Mesenchymal stem cell (in vitro differentiated cells and primary cell): ENCODE results near the gene STRBP. TPM values are rescaled to one million over a fixed set of nuclear protein-coding genes. Genes with fewer than 3 reads are reported as not detected.

Experiments
- DNase-seq: peaks from one replicate; pipeline ENCODE4 v3.0.0-alpha.2; 2013
- H2AFZ ChIP-seq: one replicate; pipeline ENCODE4 v1.6.1; 2013; ENCODE audit warnings: low read depth, mild to moderate bottlenecking, control low read depth, inconsistent platforms, low read length, moderate library complexity
- H2AK5ac ChIP-seq: 2 replicates; pipeline ENCODE4 v1.6.1; 2013; ENCODE audit warnings: low read length, moderate library complexity, mild to moderate bottlenecking, inconsistent platforms; ENCODE audit not compliant: severe bottlenecking
- H2BK120ac ChIP-seq: one replicate; pipeline ENCODE4 v1.6.1; 2013; ENCODE audit warnings: low read depth, mild to moderate bottlenecking, inconsistent platforms, low read length, moderate library complexity
- H2BK12ac ChIP-seq, 2 experiments: one replicate each; pipeline ENCODE4 v1.6.1; 2013; ENCODE audit warnings: inconsistent platforms in 2 of 2, low read length in 2 of 2, mild to moderate bottlenecking in 2 of 2, moderate library complexity in 2 of 2, control low read depth in 1 of 2
- H2BK15ac ChIP-seq: one replicate; pipeline ENCODE4 v1.6.1; 2013; ENCODE audit warnings: mild to moderate bottlenecking, low read depth, inconsistent platforms; ENCODE audit not compliant: poor library complexity, severe bottlenecking
- H2BK5ac ChIP-seq: 2 replicates; pipeline ENCODE4 v1.6.1; 2013; ENCODE audit warnings: low read depth, mild to moderate bottlenecking, low read length, control low read depth, inconsistent platforms; ENCODE audit not compliant: poor library complexity, severe bottlenecking
- H3K14ac ChIP-seq, 2 experiments: one replicate each; pipeline ENCODE4 v1.6.1; 2013; ENCODE audit warnings: inconsistent platforms in 2 of 2, low read length in 2 of 2, control low read depth in 1 of 2, mild to moderate bottlenecking in 1 of 2, moderate library complexity in 1 of 2
- H3K18ac ChIP-seq, 2 experiments: one replicate each; pipeline ENCODE4 v1.6.1; 2013; ENCODE audit warnings: inconsistent platforms in 2 of 2, low read length in 2 of 2, control low read depth in 1 of 2, low read depth in 1 of 2, mild to moderate bottlenecking in 1 of 2
- H3K23ac ChIP-seq, 2 experiments: one replicate each; pipeline ENCODE4 v1.6.1; 2013; ENCODE audit warnings: inconsistent platforms in 2 of 2, low read length in 2 of 2, mild to moderate bottlenecking in 2 of 2, moderate library complexity in 2 of 2, control low read depth in 1 of 2
- H3K27ac ChIP-seq: 2 replicates; pipeline ENCODE4 v1.5.1; 2013; ENCODE audit warnings: mild to moderate bottlenecking, moderate library complexity, low read length, control low read depth, inconsistent platforms; ENCODE audit not compliant: poor library complexity, severe bottlenecking
- H3K27me3 ChIP-seq, 2 experiments: 2 replicates each; pipeline versions ENCODE4 v1.6.1 to v1.7.0; 2013; ENCODE audit warnings: low read length in 2 of 2, mild to moderate bottlenecking in 2 of 2, moderate library complexity in 2 of 2, control low read depth in 1 of 2, inconsistent platforms in 1 of 2; ENCODE audit not compliant: control insufficient read depth in 1 of 2, insufficient read depth in 1 of 2
- H3K36me3 ChIP-seq, 2 experiments: 2 replicates each; pipeline versions ENCODE4 v1.6.1 to v1.7.0; 2013; ENCODE audit warnings: low read length in 2 of 2, control low read depth in 1 of 2, inconsistent platforms in 1 of 2, low read depth in 1 of 2, mild to moderate bottlenecking in 1 of 2; ENCODE audit not compliant: insufficient read depth in 2 of 2, control insufficient read depth in 1 of 2
- H3K4ac ChIP-seq, 2 experiments: one replicate each; pipeline ENCODE4 v1.6.1; 2013; ENCODE audit warnings: inconsistent platforms in 2 of 2, low read length in 2 of 2, mild to moderate bottlenecking in 2 of 2, moderate library complexity in 2 of 2, control low read depth in 1 of 2, low read depth in 1 of 2
- H3K4me1 ChIP-seq: 2 replicates; pipeline ENCODE4 v1.6.1; 2013; ENCODE audit warnings: low read depth, low read length, control low read depth; ENCODE audit not compliant: control insufficient read depth, insufficient read depth
- H3K4me2 ChIP-seq: 2 replicates; pipeline ENCODE4 v1.6.1; 2013; ENCODE audit warnings: low read length, mild to moderate bottlenecking, inconsistent platforms; ENCODE audit not compliant: poor library complexity, severe bottlenecking
- H3K4me3 ChIP-seq, 2 experiments: 2 replicates each; pipeline versions ENCODE4 v1.5.1 to v1.7.0; 2013; ENCODE audit warnings: low read length in 2 of 2, mild to moderate bottlenecking in 2 of 2, control low read depth in 1 of 2, low read depth in 1 of 2; ENCODE audit not compliant: insufficient read depth in 1 of 2
- H3K79me1 ChIP-seq: replicated peaks from 2 replicates; pipeline ENCODE4 v1.6.1; 2013; ENCODE audit warnings: mild to moderate bottlenecking, control low read depth, low read length, inconsistent platforms; ENCODE audit not compliant: poor library complexity, severe bottlenecking
- H3K9ac ChIP-seq: 2 replicates; pipeline ENCODE4 v1.7.0; 2013; ENCODE audit warnings: mild to moderate bottlenecking, low read length, moderate library complexity
- H3K9me3 ChIP-seq: 2 replicates; pipeline ENCODE4 v1.7.0; 2013; ENCODE audit warnings: mild to moderate bottlenecking, low read length; ENCODE audit not compliant: control insufficient read depth
- H4K8ac ChIP-seq: one replicate; pipeline ENCODE4 v1.6.1; 2013; ENCODE audit warnings: inconsistent platforms, mild to moderate bottlenecking, low read length, moderate library complexity
- H4K91ac ChIP-seq: one replicate; pipeline ENCODE4 v1.6.1; 2013; ENCODE audit warnings: mild to moderate bottlenecking, low read length, inconsistent platforms
- WGBS: methylation state at CpG from one replicate; pipeline ENCODE4 v1.1.7; 2013; ENCODE audit warnings: mixed read lengths; 5-methylcytosine and 5-hydroxymethylcytosine counted together
- polyA plus RNA-seq, 2 experiments: library from polyadenylated mRNA; stranded (reverse); fragments of 200-250 nt; gene quantifications; one replicate each; pipeline ENCODE4 v1.2.3, GENCODE V29; 2013

Gene STRBP
- 4.3 TPM for polyA plus RNA-seq (2013, experiment 1 of 2)
- polyA plus RNA-seq (2013, experiment 2 of 2) = 3.1 TPM

- Histone ChIP-seq H3K4me2 (peak within 1 kb of the TSS; percentile 99), H3K36me3 (no peaks in the 10 kb centered on the region), H3K27ac (no peak within 1 kb of the TSS), H4K8ac (peak within 1 kb of the TSS; percentile 73), H3K18ac (peak within 1 kb of the TSS; percentile 60 to 76), H3K4ac (no peak within 1 kb of the TSS), H3K14ac (no peak within 1 kb of the TSS), H2BK120ac (no peak within 1 kb of the TSS), H3K23ac (peak within 1 kb of the TSS in 1 of 2 experiments; percentile 56), H4K91ac (no peak within 1 kb of the TSS), H2AK5ac (no peak within 1 kb of the TSS), H3K4me3 (peak within 1 kb of the TSS; percentile 81 to 94), H3K27me3 (peaks cover 12 to 29% of the 10 kb centered on the region in 2 experiments), H3K79me1 (peaks cover 12% of the 10 kb centered on the region), H2BK5ac (no peak within 1 kb of the TSS), H3K9ac (peak within 1 kb of the TSS; percentile 72), H3K4me1 (peaks cover 16% of the 10 kb centered on the region), H3K9me3 (no peaks in the 10 kb centered on the region), H2BK15ac (peak within 1 kb of the TSS; percentile 38), H2AFZ (peak within 1 kb of the TSS; percentile 100), H2BK12ac (peak within 1 kb of the TSS in 1 of 2 experiments; percentile 37)
- WGBS = 1% methylated on average over 67 of the region's 97 CpGs
- peak; percentile 81 for DNase-seq
Measured at GRCh38 chr9:123268465-123269259, at the start of gene STRBP. Gene STRBP (minus strand): TSS chr9:123268586. CDS start chr9:123184134, 84,452 bp downstream.

DNA sequence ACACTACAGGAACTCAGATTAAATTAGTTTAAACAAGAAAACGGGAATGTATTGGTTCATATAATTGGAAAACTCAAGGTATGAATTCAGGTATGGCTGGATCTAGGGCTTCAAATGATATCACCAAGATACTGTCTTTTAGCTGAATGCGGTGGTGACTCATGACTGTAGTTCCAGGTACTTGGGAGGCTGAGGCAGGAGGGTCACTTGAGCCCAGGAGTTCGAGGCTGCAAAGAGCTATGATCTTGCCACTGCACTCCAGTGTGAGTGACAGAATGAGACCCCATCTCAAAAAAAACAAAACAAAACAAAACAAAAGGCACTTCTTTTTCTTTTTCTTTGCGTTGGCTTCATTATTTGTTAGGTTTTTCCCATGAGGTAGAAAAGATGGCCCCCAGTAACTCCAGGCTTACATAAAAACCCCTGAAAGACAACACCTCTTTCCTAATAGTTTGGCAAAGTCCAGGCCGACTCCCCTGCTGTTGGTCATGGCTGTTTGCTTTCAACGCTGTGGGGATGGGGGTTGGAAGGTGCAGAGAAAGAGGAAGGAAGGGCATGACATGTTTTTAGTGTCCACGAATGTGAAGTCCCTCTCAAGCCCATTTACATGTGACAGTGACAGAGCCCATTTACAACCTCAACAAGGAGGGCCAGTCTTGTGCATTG is 47.8 kb upstream of the STRBP start:
- Histone ChIP-seq H3K4ac (no peak overlapping the region), H3K36me3 (no peaks in the 10 kb centered on the region), H2BK15ac (no peak overlapping the region), H3K27me3 (peaks cover 32 to 35% of the 10 kb centered on the region in 2 experiments), H3K4me3 (no peak overlapping the region), H3K27ac (no peak overlapping the region), H3K4me2 (no peak overlapping the region), H4K8ac (no peak overlapping the region), H2BK5ac (no peak overlapping the region), H3K9me3 (no peaks in the 10 kb centered on the region), H3K14ac (no peak overlapping the region), H2BK120ac (no peak overlapping the region), H3K79me1 (no peaks in the 10 kb centered on the region), H3K23ac (no peak overlapping the region), H3K4me1 (no peaks in the 10 kb centered on the region), H2BK12ac (no peak overlapping the region), H3K18ac (no peak overlapping the region), H2AFZ (no peak overlapping the region), H3K9ac (no peak overlapping the region), H4K91ac (no peak overlapping the region), H2AK5ac (no peak overlapping the region)
- 82% methylated on average over 6 of the region's 7 CpGs for WGBS
- no peak for DNase-seq

- H3K36me3 ChIP-seq = no peaks in the 10 kb centered on the region
- DNase-seq = no peak
- H2BK5ac ChIP-seq = no peak overlapping the region
- no peak overlapping the region for H2AK5ac ChIP-seq
- no peak overlapping the region for H3K14ac ChIP-seq
- no peak overlapping the region for H3K23ac ChIP-seq
- no peaks in the 10 kb centered on the region for H3K79me1 ChIP-seq
- H2BK15ac ChIP-seq = no peak overlapping the region
- no peak overlapping the region for H2BK12ac ChIP-seq
- H4K91ac ChIP-seq = no peak overlapping the region
- H3K4ac ChIP-seq = no peak overlapping the region
- no peak overlapping the region for H3K18ac ChIP-seq
- peaks cover 35% of the 10 kb centered on the region in 2 experiments for H3K27me3 ChIP-seq
- H3K4me1 ChIP-seq = no peaks in the 10 kb centered on the region
- 65% methylated on average over 2 of the region's 2 CpGs for WGBS
- H3K4me2 ChIP-seq = no peak overlapping the region
- H4K8ac ChIP-seq = no peak overlapping the region
- H3K27ac ChIP-seq = no peak overlapping the region
- no peak overlapping the region for H3K4me3 ChIP-seq
- no peak overlapping the region for H2AFZ ChIP-seq
- no peak overlapping the region for H3K9ac ChIP-seq
- H2BK120ac ChIP-seq = no peak overlapping the region
- H3K9me3 ChIP-seq = no peaks in the 10 kb centered on the region
Measured at GRCh38 chr9:123315635-123316034, 47.2 kb upstream of the STRBP start.

GRCh38 chr9:123314617-123315016 is 46.2 kb upstream of the STRBP start:
- H3K4me1 ChIP-seq = no peaks in the 10 kb centered on the region
- H3K27ac ChIP-seq = no peak overlapping the region
- H2AK5ac ChIP-seq = no peak overlapping the region
- H3K18ac ChIP-seq = no peak overlapping the region
- H2BK5ac ChIP-seq = no peak overlapping the region
- 95% methylated on average over 5 of the region's 6 CpGs for WGBS
- no peak overlapping the region for H4K8ac ChIP-seq
- H3K23ac ChIP-seq = no peak overlapping the region
- H3K4me3 ChIP-seq = no peak overlapping the region
- H3K9ac ChIP-seq = no peak overlapping the region
- H3K4me2 ChIP-seq = no peak overlapping the region
- H3K36me3 ChIP-seq = no peaks in the 10 kb centered on the region
- no peak overlapping the region for H2BK120ac ChIP-seq
- no peak overlapping the region for H3K14ac ChIP-seq
- H2BK15ac ChIP-seq = no peak overlapping the region
- H3K79me1 ChIP-seq = no peaks in the 10 kb centered on the region
- no peak overlapping the region for H3K4ac ChIP-seq
- peaks cover 29 to 32% of the 10 kb centered on the region in 2 experiments for H3K27me3 ChIP-seq
- H2AFZ ChIP-seq = no peak overlapping the region
- no peak overlapping the region for H4K91ac ChIP-seq
- DNase-seq = no peak
- no peaks in the 10 kb centered on the region for H3K9me3 ChIP-seq
- H2BK12ac ChIP-seq = no peak overlapping the region
